Endothelial cell of umbilical vein (primary cell): ENCODE measurements around the gene CTSG.

Experiments used
- CTCF ChIP-seq, 2 donors: IDR thresholded peaks; 1 replicate in 1 of 2; 2 replicates in 1 of 2; pipeline ENCODE4 v1.5.1; 2011; ENCODE audit warnings: low read length in 2 of 2, mild to moderate bottlenecking in 2 of 2, moderate library complexity in 2 of 2, control low read depth in 1 of 2, inconsistent platforms in 1 of 2, low read depth in 1 of 2; ENCODE audit not compliant: insufficient read depth in 1 of 2; ENCODE audit errors: extremely low read depth in 1 of 2
- EZH2 ChIP-seq: IDR thresholded peaks from 2 replicates; pipeline ENCODE4 v1.6.1; 2012; ENCODE audit warnings: borderline replicate concordance, low read depth, mild to moderate bottlenecking, moderate library complexity, low read length, inconsistent platforms; ENCODE audit not compliant: severe bottlenecking
- MYC ChIP-seq: IDR thresholded peaks from one replicate; pipeline ENCODE4 v1.6.1; 2011; ENCODE audit warnings: mild to moderate bottlenecking, low read depth, low read length

DNA sequence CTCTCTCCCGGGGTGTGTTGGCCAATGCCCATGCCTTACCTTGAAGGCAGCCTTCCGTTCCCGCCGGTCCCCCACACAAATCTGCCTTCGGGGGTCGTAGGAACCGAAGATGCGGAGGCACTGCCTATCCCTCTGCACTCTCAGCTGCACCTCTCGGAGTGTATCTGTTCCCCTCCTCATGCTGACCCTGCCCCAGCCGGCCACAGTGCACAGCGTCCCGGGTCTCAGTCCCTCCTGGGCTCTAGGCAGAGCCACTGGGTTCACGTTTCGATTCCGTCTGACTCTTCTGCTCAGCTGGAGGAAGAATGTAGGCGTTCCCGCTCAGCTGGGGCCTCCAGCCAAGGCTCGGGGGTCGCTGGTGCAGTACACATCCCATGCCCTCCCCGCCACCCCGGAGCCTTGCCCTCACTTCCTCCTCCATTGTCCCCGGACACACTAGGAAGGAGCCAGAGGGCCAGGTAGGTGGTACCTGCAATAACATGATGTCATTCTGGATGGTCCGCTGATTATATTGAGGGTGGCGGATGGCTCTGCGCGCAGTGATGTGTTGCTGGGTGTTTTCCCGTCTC lies 1.8 kb downstream of the CTSG start:
- TF ChIP-seq MYC (no peak), EZH2 (no peak), CTCF (IDR thresholded peaks at IDR 0.05; ENCODE audit: extremely low read depth in 1 of 2, insufficient read depth in 1 of 2, low read depth in 1 of 2, low read length in 2 of 2) (no peak)
